ENCODE data around the gene IWS1. TPM values are rescaled to one million over a fixed set of nuclear protein-coding genes. Genes with fewer than 3 reads are reported as not detected.
A peak's percentile ranks its signal among the peaks of the same experiment; 100 is the strongest.

IWS1 gene
- total and polyA plus RNA-seq, 10 of the 15 experiments (the other 5 are each of a cell fraction or from before 2014, with no cell fraction given) = 21.9 to 68.9 (median 45.8) TPM

GRCh38 chr2:127462461-127462860, 63.8 kb downstream of the IWS1 start:
- BruUV-seq (replicated peaks) = no TSS peak
- Histone ChIP-seq H2AFZ (ENCODE audit: control insufficient read depth, low read depth, low read length) (no peak overlapping the region), H3K27ac (ENCODE audit: control insufficient read depth, insufficient read depth) (no peak overlapping the region), H3K4me1 (ENCODE audit: control insufficient read depth, insufficient read depth, low read length) (no peaks in the 10 kb centered on the region; the same call in 1 of the 2 replicates), H4K20me1 (ENCODE audit: control insufficient read depth, insufficient read depth) (no peaks in the 10 kb centered on the region), H3K4me3 (no peak overlapping the region), H3K79me2 (ENCODE audit: control insufficient read depth, insufficient read depth, low read length) (no peaks in the 10 kb centered on the region), H3K9ac (ENCODE audit: control insufficient read depth, insufficient read depth, low read length) (no peak overlapping the region), H3K4me2 (ENCODE audit: control insufficient read depth, insufficient read depth) (no peak overlapping the region), H3K36me3 (ENCODE audit: control insufficient read depth in 2 of 2, insufficient read depth in 2 of 2, low read length in 1 of 2) (no peaks in the 10 kb centered on the region), H3K9me3 (replicated peaks; ENCODE audit: control insufficient read depth, insufficient read depth, low read length) (no peaks in the 10 kb centered on the region), H3K27me3 (replicated peaks in 1 of 2; ENCODE audit: control insufficient read depth in 2 of 2, insufficient read depth in 2 of 2, low read length in 1 of 2) (no peaks in the 10 kb centered on the region)
- WGBS (ENCODE audit: insufficient coverage, insufficient replicate concordance, low lambda C conversion rate, missing lambda C conversion rate) = 64% methylated on average over 3 of the region's 3 CpGs
- TF ChIP-seq PKNOX1 (IDR thresholded peaks at IDR 0.05) (no peak), ATF2 (IDR thresholded peaks at IDR 0.05; ENCODE audit: low read length) (0 out of 2 replicates have a peak, but pooled peaks have one; percentile 30)
- DNase-seq (ENCODE audit: low read depth, low spot score) (no peak), FAIRE-seq (no peak), ATAC-seq (no peak)
- ChIA-PET CTCF (interaction anchor here (0.5 to 1.4 kb wide), 3 partner anchors 12 to 29 kb away, joined by 4 to 6 read pairs (median 4); no protein-coding TSS in a partner anchor), POLR2A (no interaction called here), RAD21 (ENCODE audit: unreplicated experiment) (no interaction called here), SMC1A (ENCODE audit: uncharacterized antibody, unreplicated experiment) (interaction anchor here (0.6 to 1.2 kb wide), 2 partner anchors 10 to 642 kb away, joined by 3 read pairs; no protein-coding TSS in a partner anchor)
- in situ Hi-C loops (cut with MboI) = no loop called here
- intact Hi-C loops (cut with micrococcal nuclease; ENCODE audit: unreplicated experiment) = no loop called here

- TF ChIP-seq TAF1 (IDR thresholded peaks at IDR 0.05; ENCODE audit: borderline replicate concordance, low read depth, low read length) = no peak
- no peak for TF ChIP-seq MLLT1 (IDR thresholded peaks at IDR 0.05)
- TF ChIP-seq ZNF207 (IDR thresholded peaks at IDR 0.05; ENCODE audit: borderline replicate concordance) = no peak
- TF ChIP-seq MTA2 (IDR thresholded peaks at IDR 0.05; ENCODE audit: low read depth) = no peak
- no peak for TF ChIP-seq NR2C2 (IDR thresholded peaks at IDR 0.05; ENCODE audit: borderline replicate concordance, control insufficient read depth, insufficient read length, low read depth)
- no peak for TF ChIP-seq EED (IDR thresholded peaks at IDR 0.05; ENCODE audit: low read depth)
- ATAC-seq (no peak), FAIRE-seq (no peak), DNase-seq (ENCODE audit: low read depth, low spot score) (no peak)
- Histone ChIP-seq H3K27me3 (replicated peaks in 1 of 2; ENCODE audit: control insufficient read depth in 2 of 2, insufficient read depth in 2 of 2, low read length in 1 of 2) (no peaks in the 10 kb centered on the region), H3K9ac (ENCODE audit: control insufficient read depth, insufficient read depth, low read length) (no peak overlapping the region), H3K79me2 (ENCODE audit: control insufficient read depth, insufficient read depth, low read length) (no peaks in the 10 kb centered on the region), H3K9me3 (replicated peaks; ENCODE audit: control insufficient read depth, insufficient read depth, low read length) (no peaks in the 10 kb centered on the region), H3K4me1 (ENCODE audit: control insufficient read depth, insufficient read depth, low read length) (no peaks in the 10 kb centered on the region; the same call in 1 of the 2 replicates), H2AFZ (ENCODE audit: control insufficient read depth, low read depth, low read length) (no peak overlapping the region), H3K4me2 (ENCODE audit: control insufficient read depth, insufficient read depth) (no peak overlapping the region), H3K4me3 (no peak overlapping the region), H3K36me3 (ENCODE audit: control insufficient read depth in 2 of 2, insufficient read depth in 2 of 2, low read length in 1 of 2) (no peaks in the 10 kb centered on the region), H3K27ac (ENCODE audit: control insufficient read depth, insufficient read depth) (no peak overlapping the region), H4K20me1 (ENCODE audit: control insufficient read depth, insufficient read depth) (no peaks in the 10 kb centered on the region)
- WGBS (ENCODE audit: insufficient coverage, insufficient replicate concordance, low lambda C conversion rate, missing lambda C conversion rate) = 98% methylated on average over 12 of the region's 12 CpGs
- BruUV-seq (replicated peaks) = no TSS peak
- ChIA-PET POLR2A (no interaction called here), CTCF (no interaction called here), RAD21 (ENCODE audit: unreplicated experiment) (no interaction called here), SMC1A (ENCODE audit: uncharacterized antibody, unreplicated experiment) (no interaction called here)
- in situ Hi-C loops (cut with MboI) (no loop called here), intact Hi-C loops (cut with micrococcal nuclease; ENCODE audit: unreplicated experiment) (no loop called here)
Measured at GRCh38 chr2:127456960-127457359, 69.3 kb downstream of the IWS1 start.

All from GM12878 (cell line).